H9 (cell line): ENCODE data around the gene ATP8A2. TPM values are rescaled to one million over a fixed set of nuclear protein-coding genes. Genes with fewer than 3 reads are reported as not detected.

ENCODE experiments used
- DNase-seq: peaks from one replicate; pipeline ENCODE4 v3.0.0-alpha.2; 2017
- H2AFZ ChIP-seq: one replicate; pipeline ENCODE4 v1.6.1; 2013; ENCODE audit warnings: mild to moderate bottlenecking, low read length, control low read depth, moderate library complexity
- H2AK5ac ChIP-seq: 2 replicates; pipeline ENCODE4 v1.6.1; 2013; ENCODE audit warnings: low read length, control low read depth, mixed read lengths; ENCODE audit not compliant: insufficient read length
- H2BK120ac ChIP-seq: one replicate; pipeline ENCODE4 v1.6.1; 2013; ENCODE audit warnings: low read depth, mild to moderate bottlenecking, low read length, control low read depth, inconsistent platforms; ENCODE audit not compliant: poor library complexity, severe bottlenecking
- H2BK12ac ChIP-seq: 2 replicates; pipeline ENCODE4 v1.6.1; 2013; ENCODE audit warnings: low read length, control low read depth, mixed read lengths, low read depth; ENCODE audit not compliant: insufficient read length
- H2BK15ac ChIP-seq: 2 replicates; pipeline ENCODE4 v1.6.1; 2013; ENCODE audit warnings: low read depth, low read length, control low read depth
- H2BK20ac ChIP-seq: one replicate; pipeline ENCODE4 v1.6.1; 2013; ENCODE audit warnings: low read depth, mild to moderate bottlenecking, low read length, control low read depth, inconsistent platforms; ENCODE audit not compliant: poor library complexity, severe bottlenecking
- H2BK5ac ChIP-seq: 2 replicates; pipeline ENCODE4 v1.6.1; 2013; ENCODE audit warnings: low read length, control low read depth, mixed read lengths; ENCODE audit not compliant: insufficient read length
- H3K14ac ChIP-seq: 2 replicates; pipeline ENCODE4 v1.6.1; 2013; ENCODE audit warnings: low read length, control low read depth; ENCODE audit not compliant: insufficient read depth
- H3K18ac ChIP-seq: 2 replicates; pipeline ENCODE4 v1.6.1; 2013; ENCODE audit warnings: low read depth, mild to moderate bottlenecking, mixed read lengths, low read length, control low read depth; ENCODE audit not compliant: insufficient read length
- H3K23ac ChIP-seq: 2 replicates; pipeline ENCODE4 v1.6.1; 2013; ENCODE audit warnings: low read length, control low read depth, mixed read lengths, low read depth; ENCODE audit not compliant: insufficient read length
- H3K23me2 ChIP-seq: 2 replicates; pipeline ENCODE4 v1.6.1; 2013; ENCODE audit warnings: low read depth, mild to moderate bottlenecking, mixed read lengths, low read length, control low read depth; ENCODE audit not compliant: insufficient read length, poor library complexity, severe bottlenecking
- H3K27ac ChIP-seq: 2 replicates; pipeline ENCODE4 v1.5.1; 2013; ENCODE audit warnings: low read length, control low read depth, mixed read lengths, low read depth; ENCODE audit not compliant: insufficient read length
- H3K27me3 ChIP-seq: 2 replicates; pipeline ENCODE4 v1.6.1; 2013; ENCODE audit warnings: low read length, control low read depth, inconsistent platforms; ENCODE audit not compliant: insufficient read depth
- H3K4ac ChIP-seq: 2 replicates; pipeline ENCODE4 v1.6.1; 2013; ENCODE audit warnings: low read depth, mild to moderate bottlenecking, control low read depth, inconsistent platforms, low read length, moderate library complexity
- H3K4me1 ChIP-seq: 2 replicates; pipeline ENCODE4 v1.6.1; 2013; ENCODE audit warnings: low read length, control low read depth, inconsistent platforms; ENCODE audit not compliant: insufficient read depth
- H3K4me2 ChIP-seq: 2 replicates; pipeline ENCODE4 v1.6.1; 2013; ENCODE audit warnings: low read length, control low read depth, mixed read lengths; ENCODE audit not compliant: insufficient read length, insufficient read depth
- H3K56ac ChIP-seq: 2 replicates; pipeline ENCODE4 v1.6.1; 2013; ENCODE audit warnings: low read depth, mild to moderate bottlenecking, mixed read lengths, low read length, control low read depth; ENCODE audit not compliant: insufficient read length
- H3K79me1 ChIP-seq: 2 replicates; pipeline ENCODE4 v1.6.1; 2013; ENCODE audit warnings: low read depth, mild to moderate bottlenecking, moderate library complexity, low read length, control low read depth, inconsistent platforms; ENCODE audit not compliant: insufficient read depth, poor library complexity, severe bottlenecking
- H3K79me2 ChIP-seq: 2 replicates; pipeline ENCODE4 v1.6.1; 2013; ENCODE audit warnings: low read length, control low read depth, inconsistent platforms; ENCODE audit not compliant: insufficient read depth
- H3K9ac ChIP-seq: 2 replicates; pipeline ENCODE4 v1.6.1; 2013; ENCODE audit warnings: low read length, control low read depth, mixed read lengths; ENCODE audit not compliant: insufficient read length; ENCODE audit errors: extremely low read depth
- H3K9me3 ChIP-seq: one replicate; pipeline ENCODE4 v1.6.1; 2013; ENCODE audit warnings: low read depth, low read length, inconsistent platforms; ENCODE audit not compliant: control insufficient read depth
- H3T11ph ChIP-seq: one replicate; pipeline ENCODE4 v1.6.1; 2013; ENCODE audit warnings: mild to moderate bottlenecking, low read length, control low read depth, inconsistent platforms
- H4K20me1 ChIP-seq: one replicate; pipeline ENCODE4 v1.6.1; 2013; ENCODE audit not compliant: control insufficient read depth, insufficient read length, insufficient read depth
- H4K5ac ChIP-seq: 2 replicates; pipeline ENCODE4 v1.6.1; 2013; ENCODE audit warnings: low read depth, mild to moderate bottlenecking, mixed read lengths, low read length, control low read depth; ENCODE audit not compliant: insufficient read length
- H4K8ac ChIP-seq: replicated peaks from 2 replicates; pipeline ENCODE4 v1.6.1; 2013; ENCODE audit warnings: low read length, control low read depth, mixed read lengths, low read depth; ENCODE audit not compliant: insufficient read length
- H4K91ac ChIP-seq: 2 replicates; pipeline ENCODE4 v1.6.1; 2013; ENCODE audit warnings: low read depth, mild to moderate bottlenecking, moderate library complexity, mixed read lengths, low read length, control low read depth; ENCODE audit not compliant: insufficient read length
- H3K27ac Mint-ChIP-seq, 3 experiments: 2 replicates in 2 of 3; 3 replicates in 1 of 3; pipeline ENCODE4 v1.8.0; 2020 to 2021; ENCODE audit warnings: mixed read lengths in 3 of 3, mild to moderate bottlenecking in 1 of 3, moderate library complexity in 1 of 3
- H3K27me3 Mint-ChIP-seq: 2 replicates; pipeline ENCODE4 v1.8.0; 2021; ENCODE audit warnings: low read depth, mild to moderate bottlenecking, moderate library complexity, mixed read lengths
- H3K36me3 Mint-ChIP-seq, 3 experiments: 2 replicates in 2 of 3; 3 replicates in 1 of 3; pipeline ENCODE4 v1.8.0; 2020 to 2021; ENCODE audit warnings: low read depth in 3 of 3, mixed read lengths in 3 of 3; ENCODE audit not compliant: insufficient read depth in 1 of 3
- H3K4me1 Mint-ChIP-seq, 2 experiments: 2 replicates each; pipeline ENCODE4 v1.8.0; 2020; ENCODE audit warnings: mixed read lengths in 2 of 2
- H3K4me3 Mint-ChIP-seq, 2 experiments: 2 replicates in 1 of 2; 3 replicates in 1 of 2; pipeline ENCODE4 v1.8.0; 2020 to 2021; ENCODE audit warnings: mild to moderate bottlenecking in 2 of 2, mixed read lengths in 2 of 2, moderate library complexity in 1 of 2
- H3K9me3 Mint-ChIP-seq, 2 experiments: 2 replicates in 1 of 2; 3 replicates in 1 of 2; pipeline ENCODE4 v1.8.0; 2020; ENCODE audit warnings: mild to moderate bottlenecking in 2 of 2, mixed read lengths in 2 of 2, moderate library complexity in 1 of 2
- CTCF ChIP-seq: fragments of 200-600 bp; sonication (generic); conservative IDR thresholded peaks from 3 replicates; pipeline ENCODE4 v1.8.0; 2021; ENCODE audit warnings: antibody characterized with exemption, mild to moderate bottlenecking
- WGBS: extraction: QIAGEN DNeasy Blood & Tissue Kit; methylation state at CpG from one replicate; pipeline ENCODE4 v1.1.7; 2013; ENCODE audit warnings: missing lambda C conversion rate, low lambda C conversion rate, mixed read lengths; ENCODE audit not compliant: insufficient read length; ENCODE audit errors: extremely low coverage; 5-methylcytosine and 5-hydroxymethylcytosine counted together
- total RNA-seq: library from RNA; stranded (reverse); gene quantifications from 2 replicates; pipeline ENCODE4 v1.2.1, GENCODE V29; 2021

ATP8A2 gene
- total RNA-seq, 1 experiment from 2014 or later = 18.2 TPM

GRCh38 chr13:25742220-25742619 is 370.4 kb downstream of the ATP8A2 start:
- Mint-ChIP-seq H3K36me3 (no peaks in the 10 kb centered on the region), H3K4me3 (no peak overlapping the region), H3K27me3 (no peaks in the 10 kb centered on the region), H3K4me1 (peaks cover 17% of the 10 kb centered on the region in 2 experiments), H3K27ac (no peak overlapping the region), H3K9me3 (no peaks in the 10 kb centered on the region)
- Histone ChIP-seq H2BK15ac (no peak overlapping the region), H3K27ac (no peak overlapping the region), H3K9me3 (no peaks in the 10 kb centered on the region), H2BK12ac (no peak overlapping the region), H3K79me2 (0 out of 2 replicates have a peak, but pooled peaks cover 2% of the 10 kb centered on the region), H4K5ac (no peak overlapping the region), H3K4ac (no peak overlapping the region), H3K23me2 (no peaks in the 10 kb centered on the region), H3K9ac (no peak overlapping the region), H3K23ac (no peak overlapping the region), H3K4me1 (no peaks in the 10 kb centered on the region; the same call in 1 of the 2 replicates), H3K27me3 (no peaks in the 10 kb centered on the region), H3K4me2 (no peak overlapping the region), H3K14ac (no peak overlapping the region), H3T11ph (no peak overlapping the region), H2BK20ac (no peak overlapping the region), H4K91ac (no peak overlapping the region), H2BK120ac (no peak overlapping the region), H3K18ac (no peak overlapping the region), H4K8ac (no peak overlapping the region), H4K20me1 (no peaks in the 10 kb centered on the region), H3K56ac (no peak overlapping the region), H2AK5ac (no peak overlapping the region), H3K79me1 (no peaks in the 10 kb centered on the region), H2BK5ac (no peak overlapping the region), H2AFZ (no peak overlapping the region)
- no peak for TF ChIP-seq CTCF
- WGBS = no CpG with 5 or more reads among the region's 2 CpGs
- DNase-seq = no peak
